A673 (cell line): Measurements from ENCODE around the gene TRIM50.

ENCODE experiments used
- CTCF ChIP-seq: fragments of 300-800, 200-600 bp; sonication (generic); conservative IDR thresholded peaks from 2 replicates; pipeline ENCODE4 v1.5.1; 2017; ENCODE audit warnings: low read depth, mild to moderate bottlenecking, antibody characterized with exemption, low read length, moderate library complexity, mixed read lengths
- EZH2 ChIP-seq: fragments of 200-600 bp; sonication (generic); IDR thresholded peaks from 2 replicates; pipeline ENCODE4 v1.6.1; 2017; ENCODE audit warnings: borderline replicate concordance, low read depth, mild to moderate bottlenecking, mixed read lengths, antibody characterized with exemption, low read length; ENCODE audit not compliant: poor library complexity, severe bottlenecking

- TF ChIP-seq CTCF (no peak), EZH2 (no peak)
These were observed 23.7 kb upstream of the TRIM50 start for GRCh38 chr7:73351447-73352167.
